Measurements from ENCODE around the gene KRTAP10-12.

Gene KRTAP10-12

DNA sequence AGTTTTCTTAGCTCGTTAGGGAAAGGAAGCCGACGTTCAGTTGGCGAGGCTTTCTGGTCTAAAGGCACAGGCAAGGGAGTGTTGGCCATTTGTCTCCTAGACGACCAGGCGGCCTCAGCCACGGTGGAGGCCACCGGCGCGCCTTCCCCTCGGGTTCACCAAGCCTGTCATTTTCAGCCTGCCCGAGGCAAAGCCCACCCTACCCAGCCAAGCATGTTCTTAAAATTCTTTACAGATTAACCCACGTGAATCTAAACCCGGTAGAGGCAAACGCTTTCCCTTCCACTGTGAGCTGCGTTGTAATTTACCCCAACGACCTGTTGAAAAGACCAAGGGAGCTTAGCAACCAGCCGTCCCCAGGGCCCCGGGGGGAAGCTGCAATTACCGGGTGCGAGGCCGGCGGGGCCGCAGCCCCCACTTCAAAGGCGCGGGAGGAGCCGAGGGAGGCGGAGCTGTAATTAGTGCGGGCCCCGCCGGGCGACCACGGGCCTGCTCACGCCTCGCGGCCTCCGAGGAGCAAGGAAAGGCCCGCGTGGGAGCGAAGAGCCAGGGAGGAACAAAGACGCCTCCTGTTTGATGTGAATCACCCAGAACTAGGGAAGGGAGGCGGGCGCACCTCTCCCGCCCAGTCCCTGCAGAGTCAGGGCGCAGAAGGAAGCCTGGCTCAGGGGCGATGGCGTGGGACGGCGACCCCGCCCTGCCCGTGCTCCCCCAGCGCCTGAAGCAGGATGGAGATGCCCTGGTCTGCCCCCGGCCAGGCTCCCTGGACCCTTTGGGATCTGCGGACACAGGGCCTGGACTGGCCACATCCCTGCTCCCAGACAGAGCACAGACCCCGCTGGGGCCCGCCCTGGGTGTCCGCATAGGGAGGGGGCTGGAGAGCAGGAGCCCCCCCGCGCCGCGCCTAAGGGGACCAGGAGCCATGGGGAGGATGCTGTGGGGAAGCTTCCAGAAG lies 26.5 kb downstream of the KRTAP10-12 start:
- H3K9me3 Mint-ChIP-seq, result no peaks in the 10 kb centered on the region
- H3K27ac Mint-ChIP-seq, result no peak overlapping the region
- H3K4me3 Mint-ChIP-seq, result no peak overlapping the region
- peaks cover 6% of the 10 kb centered on the region for H3K4me1 Mint-ChIP-seq (ENCODE audit: low read depth)
- peaks cover 69% of the 10 kb centered on the region for H3K27me3 Mint-ChIP-seq (ENCODE audit: low read depth)
- H3K36me3 Mint-ChIP-seq (ENCODE audit: low read depth), result no peaks in the 10 kb centered on the region

DNA sequence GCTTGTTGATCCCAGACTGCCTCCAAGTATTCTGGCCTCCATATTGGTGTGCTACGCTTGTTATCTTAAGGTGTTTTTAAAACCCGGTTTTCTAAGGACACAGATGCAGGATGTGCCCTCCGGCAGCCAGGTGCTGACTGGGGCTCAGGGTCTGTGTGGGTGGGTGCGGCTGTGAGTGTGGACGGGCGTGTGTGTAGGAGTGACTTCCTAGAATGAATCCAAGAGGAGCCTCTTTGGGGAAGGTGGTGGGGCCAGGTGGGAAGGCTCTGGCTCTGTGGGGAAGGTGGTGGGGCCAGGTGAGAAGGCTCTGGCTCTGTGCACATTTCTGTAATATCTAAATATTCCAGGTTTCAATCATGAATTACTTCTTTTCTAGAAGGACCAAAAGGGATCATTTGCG lies 27.2 kb downstream of the KRTAP10-12 start:
- Mint-ChIP-seq H3K27me3 (ENCODE audit: low read depth) (peaks cover 61% of the 10 kb centered on the region), H3K4me3 (no peak overlapping the region)

DNA sequence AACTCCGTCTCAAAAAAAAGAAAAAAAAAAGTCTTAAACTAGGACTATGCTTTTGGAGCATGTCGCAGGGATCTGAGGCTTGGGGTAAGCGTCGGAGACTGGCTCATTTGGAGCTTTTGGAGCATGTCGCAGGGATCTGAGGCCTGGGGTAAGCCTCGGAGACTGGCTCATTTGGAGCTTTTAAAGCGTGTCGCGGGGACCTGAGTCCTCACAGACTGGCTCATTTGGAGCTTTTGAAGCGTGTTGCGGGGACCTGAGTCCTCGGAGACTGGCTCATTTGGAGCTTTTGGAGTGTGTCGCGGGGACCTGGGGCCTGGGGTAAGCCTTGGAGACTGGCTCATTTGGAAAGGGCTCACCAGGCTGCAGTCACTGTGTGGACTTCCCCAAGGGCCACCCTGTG lies 28.0 kb downstream of the KRTAP10-12 start:
- peaks cover 6% of the 10 kb centered on the region for H3K4me1 Mint-ChIP-seq (ENCODE audit: low read depth)
- H3K9me3 Mint-ChIP-seq, result no peaks in the 10 kb centered on the region
- no peaks in the 10 kb centered on the region for H3K36me3 Mint-ChIP-seq (ENCODE audit: low read depth)
- H3K27ac Mint-ChIP-seq, result no peak overlapping the region
- H3K4me3 Mint-ChIP-seq, result no peak overlapping the region
- H3K27me3 Mint-ChIP-seq (ENCODE audit: low read depth), result peaks cover 54% of the 10 kb centered on the region

More for the DNA sequence above, 27.2 kb downstream of the KRTAP10-12 start:
- Mint-ChIP-seq H3K36me3 (ENCODE audit: low read depth) (no peaks in the 10 kb centered on the region), H3K4me1 (ENCODE audit: low read depth) (peaks cover 6% of the 10 kb centered on the region), H3K27ac (peak overlapping the region; percentile 46), H3K9me3 (no peaks in the 10 kb centered on the region)

DNA sequence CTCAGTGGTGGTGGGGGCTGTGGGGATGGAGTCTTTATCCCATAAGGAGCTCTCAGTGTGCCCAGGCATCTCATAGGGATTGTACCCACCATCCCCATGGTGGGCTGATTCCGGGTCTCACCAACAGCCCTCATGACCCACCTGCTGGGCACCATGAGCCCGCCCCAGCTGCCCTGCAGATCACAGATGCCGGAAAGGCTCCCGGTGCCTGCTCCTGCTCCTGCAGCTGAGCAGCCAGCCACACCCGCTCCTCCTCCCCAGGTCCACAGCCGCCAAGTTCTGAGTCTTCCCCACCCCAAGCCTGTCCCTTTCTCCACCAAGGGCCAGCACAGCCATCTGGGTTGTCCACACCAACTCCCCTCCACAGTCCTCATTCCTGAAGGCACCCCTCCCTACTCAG lies 29.9 kb downstream of the KRTAP10-12 start:
- Mint-ChIP-seq H3K27me3 (ENCODE audit: low read depth) (peaks cover 43% of the 10 kb centered on the region), H3K4me3 (no peak overlapping the region), H3K27ac (no peak overlapping the region), H3K9me3 (no peaks in the 10 kb centered on the region), H3K4me1 (ENCODE audit: low read depth) (peaks cover 6% of the 10 kb centered on the region), H3K36me3 (ENCODE audit: low read depth) (no peaks in the 10 kb centered on the region)

DNA sequence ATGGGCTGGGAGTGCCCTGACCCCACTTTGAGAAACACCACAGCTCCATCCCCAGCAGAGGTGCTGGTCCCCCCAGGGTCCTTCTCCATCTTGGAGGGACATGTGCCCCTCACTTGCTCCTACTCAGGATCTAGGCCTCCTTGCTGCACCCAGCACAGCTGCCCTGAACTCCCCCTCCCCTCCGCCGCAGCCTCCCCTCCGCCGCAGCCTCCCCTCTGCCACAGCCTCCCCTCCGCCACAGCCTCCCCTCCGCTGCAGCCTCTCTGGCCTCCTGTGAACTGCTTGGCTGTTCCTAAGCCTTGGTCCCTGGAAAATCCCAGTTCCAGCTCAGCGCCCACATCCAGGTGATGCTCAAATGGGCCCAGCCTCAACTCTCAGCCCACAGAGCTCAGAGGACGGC lies 30.3 kb downstream of the KRTAP10-12 start:
- no peak overlapping the region for H3K27ac Mint-ChIP-seq
- H3K36me3 Mint-ChIP-seq (ENCODE audit: low read depth), result no peaks in the 10 kb centered on the region
- H3K4me3 Mint-ChIP-seq, result no peak overlapping the region
- H3K9me3 Mint-ChIP-seq, result no peaks in the 10 kb centered on the region
- H3K4me1 Mint-ChIP-seq (ENCODE audit: low read depth), result peaks cover 6% of the 10 kb centered on the region
- peaks cover 45% of the 10 kb centered on the region for H3K27me3 Mint-ChIP-seq (ENCODE audit: low read depth)

DNA sequence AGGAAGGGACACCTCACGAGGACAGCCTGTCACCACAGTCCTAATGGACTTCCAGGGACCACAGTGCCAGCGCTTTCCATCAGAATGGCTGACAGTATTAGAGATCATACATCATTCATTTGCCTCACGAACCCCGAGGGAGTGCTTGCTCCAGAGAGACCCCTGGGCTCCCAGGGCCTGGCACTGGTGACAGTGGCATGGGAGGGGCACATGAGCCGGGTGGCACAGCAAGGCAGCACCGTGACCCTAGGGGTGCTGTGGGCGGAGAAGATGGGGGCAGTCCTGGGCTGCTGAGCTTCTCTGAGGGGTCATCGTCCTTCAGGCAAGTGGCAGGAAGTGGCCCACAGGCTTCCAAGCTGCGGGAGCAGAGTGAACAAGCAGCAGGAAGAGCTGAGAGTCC lies 30.8 kb downstream of the KRTAP10-12 start:
- H3K4me1 Mint-ChIP-seq (ENCODE audit: low read depth), result peaks cover 6% of the 10 kb centered on the region
- H3K27me3 Mint-ChIP-seq (ENCODE audit: low read depth), result peaks cover 40% of the 10 kb centered on the region
- no peaks in the 10 kb centered on the region for H3K9me3 Mint-ChIP-seq
- H3K4me3 Mint-ChIP-seq, result no peak overlapping the region
- H3K36me3 Mint-ChIP-seq (ENCODE audit: low read depth), result no peaks in the 10 kb centered on the region
- no peak overlapping the region for H3K27ac Mint-ChIP-seq

DNA sequence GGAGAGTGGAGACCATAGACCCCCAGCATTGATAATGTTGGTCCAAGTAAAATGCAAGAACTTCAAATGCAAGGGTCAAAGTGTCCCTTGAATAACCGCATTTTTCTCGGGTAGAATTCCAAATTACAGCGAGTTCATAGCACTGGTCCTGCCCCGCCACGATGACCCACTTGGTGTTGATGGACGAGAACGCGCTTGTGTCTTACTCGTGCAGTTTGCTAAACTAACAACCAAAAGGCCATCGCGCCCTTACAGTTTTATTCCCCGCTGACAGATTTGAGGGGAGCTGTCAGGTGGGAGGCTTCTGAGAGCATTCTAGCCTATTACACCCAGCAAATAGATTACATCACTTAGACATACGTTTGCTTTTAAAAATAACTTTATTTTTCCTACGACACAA lies 31.7 kb downstream of the KRTAP10-12 start:
- peaks cover 37% of the 10 kb centered on the region for H3K27me3 Mint-ChIP-seq (ENCODE audit: low read depth)
- no peaks in the 10 kb centered on the region for H3K36me3 Mint-ChIP-seq (ENCODE audit: low read depth)
- H3K4me3 Mint-ChIP-seq, result no peak overlapping the region
- no peaks in the 10 kb centered on the region for H3K9me3 Mint-ChIP-seq
- no peak overlapping the region for H3K27ac Mint-ChIP-seq
- no peaks in the 10 kb centered on the region for H3K4me1 Mint-ChIP-seq (ENCODE audit: low read depth)

DNA sequence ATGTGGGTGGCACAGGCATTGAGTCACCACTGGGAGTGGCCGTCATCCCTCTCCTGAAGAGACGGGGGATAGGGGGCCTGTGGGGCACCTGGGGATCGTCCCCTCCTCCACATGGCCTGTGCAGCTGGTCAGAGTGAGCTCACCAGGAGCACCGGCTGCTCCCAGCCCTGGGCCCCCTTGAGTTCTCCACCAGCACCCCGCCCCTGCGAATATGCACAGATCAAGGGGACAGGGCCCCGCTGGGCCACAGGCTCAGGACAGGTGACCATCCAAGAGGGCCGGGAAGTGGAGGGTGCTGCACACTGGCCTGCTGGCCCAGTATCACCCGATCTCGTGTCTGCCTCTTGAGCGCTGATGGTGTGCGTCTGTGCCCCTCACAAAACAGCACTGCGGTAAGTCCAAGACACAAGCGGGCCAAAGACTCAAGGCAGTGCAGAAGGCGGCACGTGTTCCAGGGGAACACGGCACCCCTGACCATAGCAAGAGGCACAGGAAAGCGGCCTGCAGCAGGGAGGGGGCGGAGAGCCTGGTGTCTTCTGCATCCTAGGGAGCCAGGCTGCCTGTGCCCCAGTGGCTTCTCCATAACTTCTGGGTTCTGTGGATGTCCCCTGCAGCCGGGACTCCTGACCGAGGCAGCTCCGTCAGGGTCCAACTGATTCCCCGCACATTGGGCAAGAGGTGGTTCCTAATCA lies 32.5 kb downstream of the KRTAP10-12 start:
- H3K9me3 Mint-ChIP-seq, result no peaks in the 10 kb centered on the region
- H3K27me3 Mint-ChIP-seq (ENCODE audit: low read depth), result peaks cover 32% of the 10 kb centered on the region
- H3K36me3 Mint-ChIP-seq (ENCODE audit: low read depth), result no peaks in the 10 kb centered on the region
- no peaks in the 10 kb centered on the region for H3K4me1 Mint-ChIP-seq (ENCODE audit: low read depth)
- no peak overlapping the region for H3K4me3 Mint-ChIP-seq
- no peak overlapping the region for H3K27ac Mint-ChIP-seq

DNA sequence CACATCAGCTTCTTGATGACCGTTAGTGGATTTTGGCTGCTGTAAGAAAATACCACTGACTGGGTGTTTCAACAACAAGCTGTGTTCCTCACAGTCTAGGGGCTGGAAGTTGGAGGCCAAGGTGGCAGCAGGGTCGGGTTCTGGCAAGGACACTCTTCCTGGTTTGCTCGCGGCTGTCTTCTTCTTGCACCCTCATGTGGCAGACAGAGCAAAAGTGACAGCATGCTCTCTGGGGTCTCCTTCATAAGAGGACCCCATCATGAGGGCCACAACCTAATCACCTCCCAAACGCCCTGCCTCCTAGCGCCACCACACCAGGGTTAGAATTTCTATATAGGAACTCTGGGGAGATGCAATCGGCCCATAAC lies 33.0 kb downstream of the KRTAP10-12 start:
- Mint-ChIP-seq H3K4me1 (ENCODE audit: low read depth) (no peaks in the 10 kb centered on the region), H3K27ac (no peak overlapping the region), H3K27me3 (ENCODE audit: low read depth) (peaks cover 28% of the 10 kb centered on the region), H3K9me3 (no peaks in the 10 kb centered on the region), H3K4me3 (no peak overlapping the region), H3K36me3 (ENCODE audit: low read depth) (no peaks in the 10 kb centered on the region)

DNA sequence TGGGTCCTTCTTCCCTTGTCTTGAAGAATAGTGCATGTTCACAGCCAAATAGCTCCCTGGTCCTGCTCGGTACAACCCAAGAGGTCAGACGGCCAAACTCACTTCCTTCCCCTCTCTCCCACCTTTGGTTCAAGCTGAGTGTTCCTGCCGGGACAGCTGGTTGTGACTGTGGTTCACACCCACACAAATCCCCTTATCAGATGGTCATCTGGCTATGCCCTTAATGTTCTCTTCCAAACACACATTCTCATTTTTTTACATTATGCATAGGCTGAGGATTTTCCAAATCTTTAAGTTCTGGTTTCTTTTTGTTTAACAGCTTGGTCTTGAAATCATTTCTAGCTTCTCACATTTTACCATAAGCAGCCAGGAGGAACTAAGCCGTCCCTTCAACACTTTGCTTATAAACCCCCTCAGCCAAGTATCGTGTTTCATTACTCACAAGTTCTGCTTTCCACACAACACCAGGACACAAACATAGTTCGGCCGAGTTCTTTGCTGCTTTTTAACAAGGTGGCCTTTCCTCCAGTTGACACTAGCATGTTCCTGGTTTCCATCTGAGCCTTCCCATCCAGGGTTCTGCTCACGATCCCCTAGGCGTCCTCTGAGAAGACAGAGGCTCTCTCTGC lies 34.1 kb downstream of the KRTAP10-12 start:
- no peaks in the 10 kb centered on the region for H3K9me3 Mint-ChIP-seq
- no peak overlapping the region for H3K4me3 Mint-ChIP-seq
- no peaks in the 10 kb centered on the region for H3K36me3 Mint-ChIP-seq (ENCODE audit: low read depth)
- H3K27me3 Mint-ChIP-seq (ENCODE audit: low read depth), result peaks cover 21% of the 10 kb centered on the region
- H3K4me1 Mint-ChIP-seq (ENCODE audit: low read depth), result no peaks in the 10 kb centered on the region
- no peak overlapping the region for H3K27ac Mint-ChIP-seq

DNA sequence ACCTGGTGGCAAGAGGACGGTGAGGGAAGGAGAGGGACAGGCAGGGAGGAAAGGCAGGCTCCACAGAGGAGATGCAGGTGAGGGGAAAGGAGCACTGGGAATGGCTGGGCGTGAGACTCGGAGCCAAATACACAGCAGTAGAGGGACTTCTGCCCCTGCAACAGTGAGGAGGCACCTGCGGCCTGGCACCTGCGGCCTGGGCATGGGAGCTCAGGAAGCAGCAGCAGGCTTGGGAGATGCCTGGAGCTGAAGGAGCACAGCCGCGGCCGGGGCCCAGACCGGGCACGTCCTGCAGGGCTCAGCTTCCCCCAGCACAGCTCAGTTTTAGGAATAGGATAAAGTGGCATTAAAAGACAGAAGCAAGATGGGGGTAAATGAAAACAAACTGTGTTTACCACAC lies 35.3 kb downstream of the KRTAP10-12 start:
- Mint-ChIP-seq H3K4me1 (ENCODE audit: low read depth) (no peaks in the 10 kb centered on the region), H3K36me3 (ENCODE audit: low read depth) (no peaks in the 10 kb centered on the region), H3K4me3 (no peak overlapping the region), H3K9me3 (no peaks in the 10 kb centered on the region), H3K27me3 (ENCODE audit: low read depth) (peaks cover 18% of the 10 kb centered on the region), H3K27ac (no peak overlapping the region)

DNA sequence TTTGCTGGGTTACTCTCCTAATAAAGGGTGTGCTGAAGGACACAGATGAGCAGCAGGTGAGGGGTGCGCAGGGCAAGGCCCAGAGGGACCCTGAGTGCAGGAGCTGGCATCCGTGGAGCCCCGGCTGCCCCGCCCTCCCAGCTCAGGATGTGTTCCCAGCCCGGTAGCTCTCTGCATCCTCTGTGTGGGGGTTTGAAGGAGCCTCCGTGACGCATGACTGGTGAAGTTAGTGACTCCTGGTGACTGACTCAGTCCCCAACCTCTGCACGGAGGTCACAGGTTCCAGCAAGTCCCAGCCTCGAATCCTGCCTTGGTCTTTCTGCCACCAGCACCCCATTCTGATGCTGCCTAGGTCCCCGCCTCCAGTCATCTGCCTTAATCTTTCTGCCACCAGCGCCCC lies 36.0 kb downstream of the KRTAP10-12 start:
- H3K27me3 Mint-ChIP-seq (ENCODE audit: low read depth), result peaks cover 13% of the 10 kb centered on the region
- H3K4me3 Mint-ChIP-seq, result no peak overlapping the region
- H3K9me3 Mint-ChIP-seq, result no peaks in the 10 kb centered on the region
- H3K27ac Mint-ChIP-seq, result no peak overlapping the region
- H3K4me1 Mint-ChIP-seq (ENCODE audit: low read depth), result no peaks in the 10 kb centered on the region
- no peaks in the 10 kb centered on the region for H3K36me3 Mint-ChIP-seq (ENCODE audit: low read depth)

DNA sequence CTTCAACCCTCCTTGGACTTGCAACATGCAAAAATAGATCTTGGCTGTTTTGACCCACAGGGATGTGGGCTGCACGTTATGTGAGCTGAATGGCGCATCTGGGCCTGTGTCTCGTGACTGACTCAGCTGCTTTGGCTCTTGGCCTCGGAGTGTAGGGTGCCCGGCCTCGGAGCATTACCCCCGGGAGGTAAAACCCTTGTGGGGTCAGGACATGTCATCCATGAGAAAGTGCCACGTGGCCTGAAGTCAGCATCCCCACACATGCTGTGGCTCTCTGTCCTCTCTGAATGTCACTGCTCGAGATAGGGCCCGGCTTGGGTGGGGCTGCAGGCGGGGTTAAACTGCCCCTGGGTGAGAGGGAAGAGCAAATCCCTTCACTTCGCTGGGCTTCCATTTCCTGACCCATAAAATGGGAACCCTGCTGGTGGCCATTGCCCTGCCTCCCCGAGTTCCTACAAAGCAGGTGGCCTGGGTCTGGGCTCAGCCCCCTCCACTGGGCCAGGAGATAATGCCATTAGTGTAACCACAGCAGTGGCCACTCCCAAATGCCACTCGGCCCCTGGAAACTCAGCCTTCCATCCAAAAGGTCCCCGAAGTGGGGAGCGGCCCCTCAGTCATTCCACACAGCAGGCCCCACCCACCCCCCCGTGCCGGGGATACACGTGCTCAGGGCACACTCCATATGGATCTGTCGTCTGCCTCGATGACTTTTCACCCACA lies 37.2 kb downstream of the KRTAP10-12 start:
- Mint-ChIP-seq H3K4me1 (ENCODE audit: low read depth) (no peaks in the 10 kb centered on the region), H3K27me3 (ENCODE audit: low read depth) (peaks cover 19% of the 10 kb centered on the region), H3K4me3 (no peak overlapping the region), H3K27ac (no peak overlapping the region), H3K36me3 (ENCODE audit: low read depth) (no peaks in the 10 kb centered on the region), H3K9me3 (no peaks in the 10 kb centered on the region)

DNA sequence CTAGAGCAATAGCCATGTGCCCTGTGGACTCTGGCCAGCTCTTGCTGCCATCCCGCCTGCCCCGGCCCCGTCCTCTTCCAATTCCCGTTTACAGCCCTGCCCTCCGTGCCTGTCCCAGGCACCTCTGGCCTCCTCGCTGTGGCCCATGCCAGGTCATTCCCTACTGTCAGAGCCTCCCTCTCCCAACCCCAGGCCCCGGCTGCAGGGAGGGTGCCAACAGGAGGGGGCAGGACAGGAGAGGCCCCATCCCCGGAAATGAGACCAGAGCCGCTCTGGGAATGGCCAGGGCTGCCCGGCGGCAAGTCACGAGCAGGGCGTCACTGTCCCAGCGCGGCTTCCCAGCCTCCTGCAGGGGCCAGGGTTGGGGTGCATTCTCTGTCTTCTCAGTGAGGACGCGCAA lies 37.9 kb downstream of the KRTAP10-12 start:
- Mint-ChIP-seq H3K9me3 (no peaks in the 10 kb centered on the region), H3K36me3 (ENCODE audit: low read depth) (no peaks in the 10 kb centered on the region), H3K4me3 (no peak overlapping the region), H3K27ac (no peak overlapping the region), H3K27me3 (ENCODE audit: low read depth) (peaks cover 26% of the 10 kb centered on the region), H3K4me1 (ENCODE audit: low read depth) (no peaks in the 10 kb centered on the region)
